ENCODE measurements around the gene C16orf46.

C16orf46 gene

GRCh38 chr16:81095653-81095952 is 18.6 kb upstream of the C16orf46 start:
- TF ChIP-seq CTCF (IDR thresholded peaks at IDR 0.05): no peak

- TF ChIP-seq CTCF (IDR thresholded peaks at IDR 0.05): no peak
Observed at GRCh38 chr16:81094771-81095251, 17.8 kb upstream of the C16orf46 start.

- no peak for TF ChIP-seq CTCF (IDR thresholded peaks at IDR 0.05)
Observed at GRCh38 chr16:81088836-81089235, 11.8 kb upstream of the C16orf46 start.

GRCh38 chr16:81081014-81081413 is 4.0 kb upstream of the C16orf46 start:
- no peak for TF ChIP-seq CTCF (IDR thresholded peaks at IDR 0.05)

GRCh38 chr16:81080233-81080632 is 3.2 kb upstream of the C16orf46 start:
- TF ChIP-seq CTCF (IDR thresholded peaks at IDR 0.05): no peak

GRCh38 chr16:81076566-81077075 is 417 bp downstream of the C16orf46 start:
- no peak for TF ChIP-seq CTCF (IDR thresholded peaks at IDR 0.05)

- TF ChIP-seq CTCF (IDR thresholded peaks at IDR 0.05): no peak
Observed at GRCh38 chr16:81073560-81074330, 3.3 kb downstream of the C16orf46 start.

All from LNCAP (cell line).